Left forelimb (tissue), 1 donor: ENCODE results near the gene PRKAG2.
"Not testable (repeated sequence)": the region's sequence is repeated elsewhere in the genome, so short reads cannot be mapped to it uniquely, and the experiment has no call there.

Experiments used
- DNase-seq: peaks from one replicate; pipeline ENCODE4 v3.0.0-alpha.2; 2018; ENCODE audit warnings: low spot score

Gene PRKAG2

DNA sequence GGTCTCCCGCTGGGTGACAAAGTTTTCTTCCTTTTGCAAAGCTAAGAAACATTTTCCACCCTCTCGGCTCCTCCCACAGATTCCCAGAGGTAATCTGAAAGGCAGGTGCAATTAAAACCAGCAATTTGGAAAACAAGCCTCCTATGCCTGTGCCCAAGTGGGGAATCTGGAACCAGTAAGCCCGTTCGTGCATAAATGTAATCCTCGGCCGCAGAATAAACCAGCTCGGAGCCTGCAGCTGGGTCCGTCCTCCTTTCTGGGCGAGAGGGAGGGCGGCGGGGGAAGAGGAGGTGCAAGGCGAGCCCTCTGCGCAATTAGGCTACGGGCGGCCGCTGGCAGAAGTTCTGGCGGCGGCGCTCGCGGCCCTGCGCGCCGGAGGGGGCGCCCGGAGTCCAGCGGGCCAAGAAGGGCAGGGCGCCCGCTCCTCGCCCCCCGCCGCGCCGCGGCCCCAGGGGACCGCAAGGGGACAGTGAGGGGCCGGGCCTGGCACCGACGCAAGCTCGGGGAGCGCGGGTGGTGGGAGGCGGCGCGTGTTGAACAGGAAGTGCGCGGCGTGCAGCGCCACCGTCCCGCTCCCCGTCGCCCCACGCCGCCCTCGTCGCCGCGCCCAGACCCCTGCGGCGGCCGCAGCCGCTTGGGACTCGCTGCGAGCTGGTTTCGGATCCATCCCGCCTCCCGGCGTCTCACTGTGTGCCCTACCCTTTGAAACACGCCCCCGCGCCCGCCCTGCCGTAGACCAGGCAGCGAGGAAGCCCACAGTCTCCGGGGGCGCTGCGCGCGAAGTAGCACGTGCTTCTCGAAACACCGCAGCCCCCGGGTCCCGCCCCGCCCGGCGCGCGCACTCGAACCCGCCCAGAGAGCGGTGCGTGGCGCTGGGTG lies at the start of gene PRKAG2:
Gene PRKAG2, minus strand, starts transcription at position 217 of the 879 bp plus-strand sequence. CDS start 495 bp downstream, outside the sequence.
- no peak for DNase-seq

DNA sequence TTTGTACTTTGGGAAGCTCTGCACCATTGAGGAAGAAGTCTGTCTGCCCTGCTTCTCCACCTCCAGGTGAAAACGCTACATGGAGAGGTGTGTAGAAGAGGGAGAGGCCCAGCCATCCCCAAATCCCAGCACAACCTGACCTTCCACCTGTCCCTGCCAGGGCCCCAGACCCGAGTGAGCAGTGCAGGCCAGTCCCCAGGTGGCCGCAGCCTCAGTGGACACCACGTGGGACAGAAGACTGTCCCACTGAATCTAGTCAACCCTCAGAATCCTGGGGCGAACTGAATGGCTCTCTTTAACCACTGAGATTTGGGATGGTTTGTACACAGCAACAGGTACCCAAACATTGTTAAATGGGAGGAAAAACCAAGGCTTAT lies 49.4 kb upstream of the PRKAG2 start:
- DNase-seq, result no peak

DNA sequence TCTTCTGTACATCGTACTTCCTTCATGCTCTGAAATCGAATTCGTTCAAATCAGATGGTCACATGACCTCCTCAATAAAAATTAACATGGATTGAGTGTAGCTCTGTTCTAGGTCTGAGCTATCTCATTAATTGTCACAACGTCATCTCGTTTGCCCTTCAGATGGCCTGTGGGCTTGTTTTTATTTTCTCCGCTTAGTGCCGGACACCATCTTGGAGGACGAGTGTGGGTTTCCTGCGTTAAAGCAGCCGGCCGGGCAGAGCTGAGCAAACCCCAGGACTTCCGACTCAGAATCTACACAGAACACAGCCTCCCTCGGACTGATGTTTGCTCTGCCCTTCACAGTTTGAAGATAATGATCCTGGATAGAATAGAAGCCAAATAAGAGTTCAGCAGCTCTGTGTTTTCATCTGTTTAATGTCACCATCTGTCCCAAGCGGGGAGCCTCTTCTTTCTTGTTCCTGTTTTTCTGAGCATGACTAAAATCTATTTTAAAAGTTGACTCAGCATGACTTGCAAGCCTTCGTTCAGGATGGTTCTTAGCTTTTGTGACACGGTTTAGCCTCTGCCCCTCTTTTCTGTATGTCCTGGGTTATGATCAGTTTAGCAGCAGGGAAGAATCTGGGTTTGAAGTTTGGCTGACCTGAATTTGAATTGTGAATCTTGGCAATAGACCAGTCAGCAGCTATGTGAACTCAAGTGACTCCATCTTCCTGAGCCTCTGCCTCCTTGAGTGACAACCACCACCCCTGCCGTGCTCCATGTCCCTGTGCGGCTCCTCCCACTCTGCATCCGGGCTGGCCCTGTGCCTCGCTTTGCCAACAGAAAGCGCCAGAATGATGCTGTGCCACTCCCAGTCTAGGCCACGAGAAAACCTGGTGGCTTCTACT lies 48.8 kb upstream of the PRKAG2 start:
- DNase-seq, result no peak

DNA sequence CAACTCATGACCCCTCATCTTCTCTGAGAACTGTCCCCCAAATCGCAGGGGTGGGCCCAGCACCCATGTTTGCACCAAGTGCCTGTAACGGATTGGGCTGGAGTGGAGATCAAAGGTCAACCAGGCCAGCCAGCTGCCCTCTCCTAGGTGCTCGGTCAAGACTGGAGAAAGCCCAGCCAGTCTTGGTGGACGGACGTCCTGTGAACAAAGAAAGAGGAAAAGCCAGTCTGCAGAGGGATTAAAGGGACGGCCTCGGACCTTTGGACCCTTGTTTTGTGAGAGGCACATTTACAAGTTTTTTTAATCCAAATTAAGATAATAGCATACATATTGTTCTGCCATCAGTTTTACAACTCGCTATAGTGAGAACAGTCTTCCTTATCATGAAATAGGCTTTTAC lies 47.6 kb upstream of the PRKAG2 start:
- no peak for DNase-seq

DNA sequence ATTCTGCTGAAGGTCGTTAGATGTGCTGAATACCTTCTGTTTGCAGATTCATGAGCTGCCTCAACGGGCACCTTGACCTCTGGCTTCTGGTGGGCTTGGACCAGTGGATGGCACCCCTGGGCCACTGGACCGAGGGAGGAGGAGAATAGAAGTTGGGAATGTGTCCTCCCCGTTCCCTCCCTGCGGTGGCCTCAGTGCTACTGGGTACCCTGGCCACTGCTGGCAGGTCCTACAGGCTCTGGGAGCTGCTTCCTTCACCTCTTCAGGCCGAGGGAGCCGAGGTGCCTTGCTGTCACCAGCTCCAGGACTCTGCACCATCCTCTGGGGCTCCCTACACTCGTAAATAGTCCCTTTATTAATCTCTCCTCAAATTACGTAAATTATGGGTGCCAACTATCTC lies 47.1 kb upstream of the PRKAG2 start:
- no peak for DNase-seq

DNA sequence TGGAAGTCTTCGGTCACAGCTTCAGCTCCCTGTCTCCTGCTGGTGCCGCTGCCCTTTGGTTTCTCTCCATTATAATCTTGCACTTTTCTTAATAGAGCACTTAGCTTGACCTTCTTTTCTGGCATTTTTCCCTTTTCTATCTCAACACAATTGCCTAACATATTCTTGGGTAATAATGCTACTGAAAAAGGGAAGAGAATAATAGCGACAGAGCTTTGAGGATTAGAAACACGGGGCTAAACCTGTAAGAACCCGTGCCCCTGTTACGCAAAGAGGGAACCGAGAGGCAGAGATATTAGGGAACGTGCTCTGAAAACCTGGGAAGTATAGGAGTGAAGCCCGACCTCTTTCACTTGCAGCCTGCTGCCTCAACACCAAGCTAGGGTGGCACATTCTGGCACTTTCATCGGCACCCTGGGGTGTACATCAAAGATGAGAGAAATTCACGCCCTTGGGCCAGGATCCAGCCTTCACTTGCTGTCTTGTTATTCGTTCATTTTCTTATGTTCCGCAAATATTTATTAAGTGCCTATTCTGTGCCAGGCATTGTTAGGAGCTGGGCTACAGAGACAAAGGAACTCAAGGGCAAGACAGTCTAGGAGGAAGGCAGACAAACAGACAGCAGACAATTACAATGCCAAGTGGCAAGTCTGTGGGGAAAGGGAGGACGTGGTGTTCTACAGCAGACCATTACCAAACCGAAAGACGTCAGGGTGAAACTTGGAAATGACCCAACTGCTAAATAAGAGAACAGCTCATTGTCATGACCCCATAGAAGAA lies 46.4 kb upstream of the PRKAG2 start:
- no peak for DNase-seq

DNA sequence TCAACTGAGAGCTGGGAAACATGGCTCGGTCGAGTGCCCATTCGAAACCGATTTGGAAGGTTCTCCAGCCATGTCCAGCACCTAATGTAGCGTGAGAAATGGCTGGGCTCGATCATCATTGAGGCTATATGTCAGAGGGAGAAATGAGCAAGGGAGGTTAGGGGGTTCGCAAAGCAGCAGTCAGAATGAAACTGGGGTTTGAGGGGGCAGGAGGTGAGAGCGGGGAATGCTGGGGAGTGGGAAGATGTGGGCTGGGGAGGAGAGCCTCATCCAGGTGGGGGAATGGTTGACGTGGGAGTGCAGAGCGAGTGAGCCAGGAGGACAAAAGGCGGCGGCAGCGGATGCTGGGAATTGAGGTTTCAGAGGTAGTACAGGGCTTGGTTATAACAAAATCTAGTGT lies 44.5 kb upstream of the PRKAG2 start:
- no peak for DNase-seq

DNA sequence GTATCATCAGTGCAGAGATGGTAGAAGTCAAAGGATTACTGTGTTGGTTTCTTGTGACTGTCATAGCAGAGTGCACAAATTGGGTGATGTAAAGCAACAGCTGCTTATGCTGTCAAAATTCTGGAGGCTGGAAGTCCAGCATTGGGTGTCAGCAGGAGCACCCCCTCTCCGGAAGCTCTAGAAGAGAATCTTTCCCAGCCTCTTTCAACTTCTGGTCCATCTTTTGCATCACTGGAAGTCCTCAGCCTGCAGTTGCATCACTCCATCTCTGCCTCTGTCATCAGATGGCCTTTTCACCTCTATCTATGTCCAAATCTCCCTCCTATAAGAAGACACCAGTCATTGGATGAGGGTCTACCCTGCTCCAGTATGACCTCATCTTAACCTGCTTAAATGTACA lies 43.6 kb upstream of the PRKAG2 start:
- DNase-seq, result no peak

DNA sequence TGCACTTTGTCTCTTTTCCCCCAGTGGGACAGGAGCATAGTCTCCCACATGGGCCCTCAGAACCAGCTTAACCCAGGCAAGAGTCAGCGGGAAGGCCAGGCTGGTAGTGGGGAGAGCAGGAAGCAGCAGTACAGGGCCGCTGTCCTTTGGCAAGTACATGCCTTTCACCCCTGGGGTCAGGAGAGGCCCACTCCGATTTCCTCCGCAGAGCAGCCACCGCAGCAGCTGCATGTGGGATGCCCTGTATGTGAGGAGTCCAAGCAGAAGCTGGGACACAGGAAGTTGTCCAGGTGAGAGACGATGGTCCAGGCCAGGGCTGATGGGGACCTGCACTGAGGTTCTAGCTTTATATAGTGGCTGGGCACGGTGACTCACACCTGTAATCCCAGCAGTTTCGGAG lies 42.7 kb upstream of the PRKAG2 start:
- DNase-seq, result no peak

DNA sequence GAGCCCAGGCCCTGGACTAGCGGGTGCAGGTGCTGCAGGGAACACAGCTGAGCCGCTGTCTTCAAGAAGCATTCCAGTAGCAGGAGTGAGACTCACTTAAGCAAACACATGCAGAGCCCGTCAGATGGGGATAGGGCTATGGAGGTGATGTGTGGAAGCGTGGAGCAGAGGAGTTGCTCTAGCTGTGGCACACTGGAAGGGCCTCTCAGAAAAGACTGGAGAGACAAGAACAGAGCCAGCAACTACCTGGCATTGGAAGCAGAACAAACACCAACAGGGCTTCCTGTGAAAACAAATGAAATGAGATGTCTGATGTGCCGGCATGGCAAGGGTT lies 41.6 kb upstream of the PRKAG2 start:
- DNase-seq, result no peak

DNA sequence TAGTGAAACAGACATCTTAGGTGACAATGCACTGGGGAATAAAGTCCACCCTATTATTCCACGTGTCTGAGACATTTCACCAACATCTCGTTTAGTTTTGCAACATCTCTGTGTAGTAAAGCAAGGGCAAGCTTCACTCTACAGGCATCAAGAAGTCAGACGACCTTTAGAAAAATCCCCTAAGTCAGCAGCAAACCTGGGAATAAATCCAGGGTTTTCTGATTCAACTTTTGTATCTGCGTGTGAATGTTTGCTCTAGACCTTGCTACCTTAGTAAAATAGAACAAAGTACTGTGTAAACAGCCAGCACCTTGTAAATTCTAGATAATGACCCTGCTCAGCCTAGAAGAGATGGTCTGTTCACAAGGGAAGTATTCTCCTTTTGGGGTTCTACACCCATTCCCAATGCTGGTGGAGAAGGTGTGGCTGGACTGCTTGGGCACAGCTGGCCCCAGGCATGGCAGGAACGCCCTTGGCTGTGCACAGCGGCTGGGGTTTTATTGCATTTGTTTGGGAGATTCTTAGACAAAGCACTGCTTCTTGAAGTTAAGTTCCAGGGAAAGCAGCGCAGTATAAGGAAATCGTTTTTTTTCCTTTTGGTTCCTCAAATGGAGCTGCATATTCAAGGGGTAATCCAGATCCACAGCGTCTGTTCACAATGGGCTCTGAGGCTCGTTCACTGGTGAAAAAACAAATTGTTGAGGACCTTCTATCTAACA lies 41.0 kb upstream of the PRKAG2 start:
- DNase-seq, result no peak

DNA sequence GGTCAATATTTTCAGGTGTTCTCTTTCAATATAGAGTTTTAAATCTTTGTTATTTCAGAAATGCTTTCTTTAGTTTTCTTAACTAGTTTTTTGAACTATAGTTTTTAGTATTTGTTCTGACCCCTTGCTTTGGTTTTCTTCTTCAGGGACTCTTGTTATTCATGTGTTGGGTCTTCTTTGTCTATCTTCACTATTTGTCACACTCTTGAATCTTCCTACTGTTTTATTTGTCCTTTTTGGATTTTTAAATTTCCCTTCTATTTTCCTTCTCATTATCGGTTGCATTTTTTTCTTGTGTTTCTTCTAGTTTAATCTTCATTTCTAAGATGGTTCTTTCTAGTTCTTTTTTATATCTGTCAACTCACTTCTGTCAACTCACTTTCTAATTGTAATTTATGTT lies 37.1 kb upstream of the PRKAG2 start:
- no peak for DNase-seq

DNA sequence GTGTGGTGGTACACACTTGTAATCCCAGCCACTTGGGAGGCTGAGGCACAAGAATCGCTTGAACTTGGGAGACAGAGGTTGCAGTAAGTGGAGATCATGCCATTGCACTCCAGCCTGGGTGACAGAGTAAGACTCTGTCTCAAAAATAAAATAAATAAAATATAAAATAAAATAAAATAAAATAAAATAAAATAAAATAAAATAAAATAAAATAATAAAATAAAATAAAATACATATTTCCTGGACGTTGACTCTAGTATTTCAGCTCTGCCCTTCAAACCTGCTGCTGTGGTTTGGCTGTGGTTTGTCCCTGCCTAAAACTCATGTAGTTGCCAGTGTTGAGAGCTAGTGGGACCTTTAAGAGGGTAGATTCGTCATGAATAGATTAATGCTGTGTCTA lies 33.7 kb upstream of the PRKAG2 start:
- DNase-seq, result not testable (repeated sequence)

DNA sequence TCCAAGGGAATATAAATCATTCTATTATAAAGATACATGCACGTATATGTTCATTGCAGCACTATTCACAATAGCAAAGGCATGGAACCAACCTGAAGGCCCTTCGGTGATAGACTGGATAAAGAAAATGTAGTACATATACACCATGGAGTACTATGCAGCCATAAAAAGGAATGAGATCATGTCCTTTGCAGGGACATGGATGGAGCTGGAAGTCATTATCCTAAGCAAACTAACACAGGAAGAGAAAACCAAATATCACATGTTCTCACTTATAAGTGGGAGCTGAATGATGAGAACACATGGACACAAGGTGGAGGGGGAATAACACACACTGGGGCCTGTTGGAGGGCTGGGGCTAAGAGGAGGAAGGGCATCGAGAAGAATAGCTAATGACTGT lies 30.2 kb upstream of the PRKAG2 start:
- not testable (repeated sequence) for DNase-seq

DNA sequence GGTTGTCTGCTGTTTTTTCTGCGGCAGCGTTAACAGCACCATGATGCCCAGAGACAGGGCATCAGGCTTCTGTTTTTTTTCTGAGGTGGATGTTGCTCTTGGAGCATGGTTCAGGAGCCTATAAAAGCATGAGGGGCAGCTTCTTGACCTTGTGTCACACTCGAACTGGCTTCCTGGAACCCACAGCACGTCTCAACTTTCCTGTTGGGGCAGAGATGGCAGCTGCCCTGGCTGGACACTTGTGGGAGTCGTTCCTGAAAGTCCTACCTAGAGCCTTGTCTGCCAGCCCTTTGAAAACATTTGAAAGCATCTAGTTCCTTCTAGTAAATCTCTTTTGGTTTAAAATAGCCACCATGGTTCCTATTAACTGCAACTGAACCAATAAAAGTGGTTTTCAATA lies 28.9 kb upstream of the PRKAG2 start:
- peak; percentile 31 for DNase-seq

DNA sequence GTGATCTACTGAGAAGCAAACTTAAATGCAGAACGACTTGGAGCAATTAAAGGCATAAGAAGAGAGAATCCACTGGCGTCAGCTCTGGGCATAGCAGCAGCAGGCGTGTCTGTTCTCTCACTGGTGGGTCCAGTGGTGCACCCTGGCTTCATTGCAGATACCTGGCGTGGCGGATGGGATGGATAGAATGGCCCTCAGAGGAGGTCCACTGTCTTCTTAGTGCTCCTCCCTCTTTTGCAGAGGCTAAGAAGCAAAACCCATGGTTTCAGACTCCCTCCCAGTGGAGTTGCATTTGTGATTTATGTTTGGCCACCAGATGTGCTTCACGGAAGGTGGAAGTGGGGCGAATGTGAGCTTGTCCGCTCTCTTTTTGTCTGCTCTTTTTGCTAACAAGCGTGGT lies 28.4 kb upstream of the PRKAG2 start:
- DNase-seq, result peak; percentile 44

DNA sequence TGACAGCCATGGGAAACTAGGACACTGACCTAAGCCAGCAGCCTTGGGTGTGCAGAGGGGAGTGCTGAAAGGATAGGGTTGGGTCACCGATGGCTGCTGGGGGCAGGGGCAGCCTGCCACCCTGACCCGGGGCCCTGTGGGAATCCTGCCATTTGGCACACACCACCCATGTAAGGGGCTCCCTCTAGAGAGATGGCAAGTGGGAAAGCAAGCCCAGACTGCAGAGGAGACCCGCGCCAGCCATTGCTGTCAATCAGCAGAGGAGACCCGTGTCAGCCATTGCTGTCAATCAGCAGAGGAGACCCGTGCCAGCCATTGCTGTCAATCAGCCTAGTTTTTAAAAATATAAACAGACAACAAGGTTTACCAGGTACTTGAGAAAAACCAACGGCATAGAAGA lies 27.4 kb upstream of the PRKAG2 start:
- DNase-seq, result peak; percentile 65

DNA sequence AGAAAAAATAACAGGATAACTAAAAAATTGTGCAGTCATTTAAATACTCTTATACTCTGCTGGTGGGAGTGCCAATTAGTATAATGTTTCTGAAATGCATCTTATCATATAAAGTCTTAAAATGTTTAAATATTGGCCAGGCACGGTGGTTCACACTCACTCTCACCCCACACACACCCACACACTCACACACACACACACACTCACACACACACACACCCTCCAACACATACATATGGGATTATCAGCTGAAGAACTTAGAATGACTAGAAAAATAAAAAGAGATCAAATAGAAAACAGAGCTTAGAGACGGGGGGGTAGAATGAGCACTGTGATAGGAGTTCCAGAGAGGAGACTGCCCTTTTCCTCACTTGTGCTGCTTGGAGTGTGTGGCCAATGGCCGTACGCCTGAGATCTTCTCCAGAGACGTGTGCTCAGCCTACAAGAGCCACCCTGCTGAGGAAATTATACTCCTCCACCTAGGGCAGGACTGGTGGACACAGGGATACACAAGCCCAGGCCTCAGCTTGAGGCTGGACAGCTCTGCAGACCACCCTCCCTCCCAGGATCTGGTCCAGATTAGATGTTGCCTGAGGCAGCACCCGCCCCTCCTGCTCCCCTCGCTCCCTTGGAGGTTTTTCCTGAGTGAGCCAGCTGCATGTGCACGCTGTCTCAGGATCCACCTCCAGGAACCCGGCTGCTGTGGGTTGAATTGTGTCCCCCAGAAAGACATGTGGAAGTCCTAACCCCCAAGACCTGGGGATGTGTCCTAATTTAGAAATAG lies 26.5 kb upstream of the PRKAG2 start:
- DNase-seq, result peak; percentile 31

DNA sequence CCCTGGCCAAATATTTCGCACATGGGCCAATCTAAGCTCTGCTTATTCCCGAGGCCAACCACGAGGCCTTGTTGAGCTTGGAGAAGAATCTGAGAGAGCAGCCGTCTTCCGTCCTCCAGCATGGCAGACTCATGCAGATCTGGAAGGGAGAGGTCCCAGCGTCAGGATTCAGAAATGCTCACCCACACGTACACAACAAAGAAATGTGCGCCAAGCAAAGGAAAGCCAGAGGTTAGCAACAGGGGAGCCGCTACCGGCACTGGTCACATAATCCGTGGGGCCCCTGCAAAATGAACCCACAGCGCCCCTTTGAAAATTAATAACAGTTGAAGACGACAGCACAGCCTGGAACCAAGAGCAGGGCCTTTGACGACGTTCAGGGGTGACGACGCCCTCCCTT lies 25.4 kb upstream of the PRKAG2 start:
- DNase-seq, result peak; percentile 25

DNA sequence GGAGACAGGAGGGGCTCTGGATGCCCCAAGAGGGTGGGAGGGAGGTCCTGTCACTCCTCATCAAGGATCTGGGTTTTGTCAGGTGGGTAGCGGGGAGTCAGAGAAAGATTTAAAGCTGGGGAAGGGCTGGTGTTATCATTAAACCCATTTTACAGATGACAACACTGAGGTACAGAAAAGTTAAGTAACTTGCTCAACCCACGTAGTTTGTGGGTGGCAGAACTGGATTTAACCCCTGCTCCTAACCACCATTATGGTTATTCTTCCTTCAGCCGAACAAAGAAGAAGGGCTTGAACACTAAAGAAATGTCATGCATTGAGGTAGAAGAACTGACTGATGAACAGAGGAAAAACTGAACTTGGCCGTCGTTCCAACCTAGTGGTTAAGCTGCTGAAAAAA lies 24.9 kb upstream of the PRKAG2 start:
- peak; percentile 8 for DNase-seq
